Testis (tissue), 3 donors: Measurements from ENCODE around the gene CHRDL1. TPM values are rescaled to one million over a fixed set of nuclear protein-coding genes. Genes with fewer than 3 reads are reported as not detected.

Source experiments
- DNase-seq: peaks from one replicate; pipeline ENCODE4 v3.0.0-alpha.2; 2019
- H3K27ac ChIP-seq, 2 donors: fragments of 200-600 bp; sonication (generic); one replicate each; pipeline ENCODE4 v1.5.1; 2019
- H3K27me3 ChIP-seq: fragments of 200-600 bp; sonication (generic); one replicate; pipeline ENCODE4 v1.5.1; 2019
- H3K36me3 ChIP-seq: fragments of 200-600 bp; sonication (generic); one replicate; pipeline ENCODE4 v1.5.1; 2017; ENCODE audit warnings: low read depth; ENCODE audit errors: missing control alignments
- H3K4me1 ChIP-seq: fragments of 200-600 bp; sonication (generic); one replicate; pipeline ENCODE4 v1.5.1; 2019
- H3K4me3 ChIP-seq, 2 donors: fragments of 200-600 bp; sonication (generic); one replicate each; pipeline ENCODE4 v1.5.1; 2017 to 2019
- H3K9me3 ChIP-seq: fragments of 200-600 bp; sonication (generic); one replicate; pipeline ENCODE4 v1.5.1; 2017
- CTCF ChIP-seq, 3 experiments: fragments of 450-650 bp in 2 of 3; fragments of 200-600 bp in 1 of 3; sonication (generic) in 1 of 3; IDR thresholded peaks; one replicate each; pipeline ENCODE4 v1.5.1; 2016 to 2019; ENCODE audit warnings: antibody characterized with exemption in 3 of 3, mild to moderate bottlenecking in 2 of 3, moderate library complexity in 1 of 3
- POLR2A ChIP-seq: fragments of 450-650 bp; IDR thresholded peaks from one replicate; pipeline ENCODE4 v1.6.1; 2017; ENCODE audit warnings: antibody characterized with exemption, mild to moderate bottlenecking, moderate library complexity
- WGBS, 2 donors: methylation state at CpG; one replicate each; pipeline ENCODE4 v1.1.5; 2018; 5-methylcytosine and 5-hydroxymethylcytosine counted together
- intact Hi-C: fragments of 100-400 bp; cut with DNase I; formaldehyde crosslinking; loops from one replicate; pipeline ENCODE4 v1.15.1; 2023; ENCODE audit warnings: low total_unique reads
- polyA plus RNA-seq: library from polyadenylated mRNA; stranded (reverse); fragments of 350-450 nt; fragmentation: Illumina TruSeq; extraction: RNeasy Lipid Tissue Mini Kit (QIAGEN cat#74804); gene quantifications from one replicate; pipeline ENCODE4 v1.2.3, GENCODE V29; 2014; ENCODE audit warnings: low read depth, low replicate concordance; ENCODE audit not compliant: insufficient read depth
- total RNA-seq, 2 donors: library from RNA; depleted of rRNA; stranded (reverse); fragments of >200 nt; gene quantifications; one replicate each; pipeline ENCODE4 v1.2.3, GENCODE V29; 2016

The CHRDL1 gene
- total and polyA plus RNA-seq, 3 donors from 2014 or later = 3.4 to 40.5 (median 8.4) TPM

- no peaks in the 10 kb centered on the region for H3K4me1 ChIP-seq
- H3K27ac ChIP-seq = no peak overlapping the region
- no peaks in the 10 kb centered on the region for H3K27me3 ChIP-seq
- H3K36me3 ChIP-seq = no peaks in the 10 kb centered on the region
- intact Hi-C loops = no loop called here
- TF ChIP-seq POLR2A (no peak), CTCF (IDR thresholded peaks at IDR 0.05) (no peak)
- WGBS, 2 donors = 65 to 88% methylated on average over 2 of the region's 2 CpGs
- DNase-seq = no peak
- no peak overlapping the region for H3K4me3 ChIP-seq
- no peaks in the 10 kb centered on the region for H3K9me3 ChIP-seq
Observed at GRCh38 chrX:110723844-110724243, 71.8 kb downstream of the CHRDL1 start.

GRCh38 chrX:110722135-110722534 lies 73.5 kb downstream of the CHRDL1 start:
- intact Hi-C loops = no loop called here
- TF ChIP-seq CTCF (IDR thresholded peaks at IDR 0.05) (no peak), POLR2A (no peak)
- 93 to 94% methylated on average over 8 to 10 of the region's 10 CpGs for WGBS, 2 donors

GRCh38 chrX:110713666-110714065 lies 82.0 kb downstream of the CHRDL1 start:
- no peak for DNase-seq
- Histone ChIP-seq H3K4me1 (no peaks in the 10 kb centered on the region), H3K27me3 (no peaks in the 10 kb centered on the region), H3K4me3 (no peak overlapping the region), H3K27ac (no peak overlapping the region), H3K36me3 (no peaks in the 10 kb centered on the region), H3K9me3 (no peaks in the 10 kb centered on the region)
- intact Hi-C loops = no loop called here
- WGBS, 2 donors = 55 to 84% methylated on average over 2 of the region's 2 CpGs
- TF ChIP-seq CTCF (IDR thresholded peaks at IDR 0.05) (no peak), POLR2A (no peak)

More at GRCh38 chrX:110722135-110722534, 73.5 kb downstream of the CHRDL1 start:
- Histone ChIP-seq H3K27me3 (no peaks in the 10 kb centered on the region), H3K4me1 (no peaks in the 10 kb centered on the region), H3K9me3 (no peaks in the 10 kb centered on the region), H3K4me3 (no peak overlapping the region), H3K27ac (no peak overlapping the region), H3K36me3 (no peaks in the 10 kb centered on the region)
- no peak for DNase-seq

GRCh38 chrX:110706446-110706845 lies 89.2 kb downstream of the CHRDL1 start:
- H3K4me3 ChIP-seq = no peak overlapping the region
- H3K36me3 ChIP-seq = no peaks in the 10 kb centered on the region
- no peaks in the 10 kb centered on the region for H3K27me3 ChIP-seq
- 42 to 50% methylated on average over 2 of the region's 2 CpGs for WGBS, 2 donors
- TF ChIP-seq CTCF (IDR thresholded peaks at IDR 0.05) (no peak), POLR2A (no peak)
- H3K4me1 ChIP-seq = no peaks in the 10 kb centered on the region
- no peak for DNase-seq
- intact Hi-C loops = no loop called here
- no peaks in the 10 kb centered on the region for H3K9me3 ChIP-seq
- no peak overlapping the region for H3K27ac ChIP-seq

- Histone ChIP-seq H3K4me3 (no peak overlapping the region), H3K9me3 (no peaks in the 10 kb centered on the region), H3K27ac (no peak overlapping the region), H3K4me1 (no peaks in the 10 kb centered on the region), H3K36me3 (no peaks in the 10 kb centered on the region), H3K27me3 (no peaks in the 10 kb centered on the region)
- 78 to 80% methylated on average over 4 of the region's 4 CpGs for WGBS, 2 donors
- TF ChIP-seq POLR2A = no peak
- TF ChIP-seq CTCF (IDR thresholded peaks at IDR 0.05) = no peak
- DNase-seq = no peak
- intact Hi-C loops = no loop called here
Observed at GRCh38 chrX:110703641-110704040, 92.0 kb downstream of the CHRDL1 start.
